ENCODE results near the gene EFNA5. TPM values are rescaled to one million over a fixed set of nuclear protein-coding genes. Genes with fewer than 3 reads are reported as not detected.

EFNA5 gene
- total and polyA plus RNA-seq, 10 of the 15 experiments (the other 5 are each of a cell fraction or from before 2014, with no cell fraction given) = 0.19 to 12.6 (median 3.9) TPM

GRCh38 chr5:107630184-107630583 lies 40.6 kb downstream of the EFNA5 start:
- Histone ChIP-seq H3K36me3 (ENCODE audit: control insufficient read depth in 2 of 2, insufficient read depth in 2 of 2, low read length in 1 of 2) (no peaks in the 10 kb centered on the region), H3K4me3 (no peak overlapping the region), H3K27ac (ENCODE audit: control insufficient read depth, insufficient read depth) (no peak overlapping the region), H3K9me3 (replicated peaks; ENCODE audit: control insufficient read depth, insufficient read depth, low read length) (no peaks in the 10 kb centered on the region; the same call in 1 of the 3 replicates), H3K79me2 (ENCODE audit: control insufficient read depth, insufficient read depth, low read length) (peaks cover 4% of the 10 kb centered on the region), H3K9ac (ENCODE audit: control insufficient read depth, insufficient read depth, low read length) (no peak overlapping the region), H4K20me1 (ENCODE audit: control insufficient read depth, insufficient read depth) (no peaks in the 10 kb centered on the region), H3K4me1 (ENCODE audit: control insufficient read depth, insufficient read depth, low read length) (no peaks in the 10 kb centered on the region), H3K4me2 (ENCODE audit: control insufficient read depth, insufficient read depth) (no peak overlapping the region), H3K27me3 (replicated peaks in 1 of 2; ENCODE audit: control insufficient read depth in 2 of 2, insufficient read depth in 2 of 2, low read length in 1 of 2) (no peaks in the 10 kb centered on the region), H2AFZ (ENCODE audit: control insufficient read depth, low read depth, low read length) (no peak overlapping the region)
- DNase-seq (ENCODE audit: low read depth, low spot score) (no peak), FAIRE-seq (no peak), ATAC-seq (peak; percentile 43; the same call in 2 of the 3 replicates)
- ChIA-PET SMC1A (ENCODE audit: uncharacterized antibody, unreplicated experiment) (interaction anchor here (0.6 to 1.8 kb wide), 10 partner anchors 10 to 575 kb away, joined by 3 to 6 read pairs (median 4); no protein-coding TSS in a partner anchor), CTCF (interaction anchor here (0.6 to 1.1 kb wide), 6 partner anchors 10 to 54 kb away, joined by 3 to 5 read pairs (median 4); no protein-coding TSS in a partner anchor), POLR2A (interaction anchor here (1.0 to 1.6 kb wide), 5 partner anchors 8 to 35 kb away, joined by 3 to 4 read pairs (median 3); no protein-coding TSS in a partner anchor), RAD21 (ENCODE audit: unreplicated experiment) (interaction anchor here (0.8 to 1.0 kb wide), 2 partner anchors 9 to 10 kb away, joined by 3 to 4 read pairs; no protein-coding TSS in a partner anchor)
- 92% methylated on average over 2 of the region's 2 CpGs for WGBS (ENCODE audit: insufficient coverage, insufficient replicate concordance, low lambda C conversion rate, missing lambda C conversion rate)
- in situ Hi-C loops (cut with MboI) = no loop called here
- BruUV-seq (replicated peaks) = no TSS peak
- no peak for TF ChIP-seq BCL11A (IDR thresholded peaks at IDR 0.05; ENCODE audit: low read depth, low read length)
- TF ChIP-seq NFIC (IDR thresholded peaks at IDR 0.05; ENCODE audit: low read depth, low read length) = no peak
- TF ChIP-seq SPI1 (IDR thresholded peaks at IDR 0.05; ENCODE audit: borderline replicate concordance, insufficient read depth, low read depth, low read length) = no peak
- TF ChIP-seq WRNIP1 (IDR thresholded peaks at IDR 0.05; ENCODE audit: borderline replicate concordance, low read depth, low read length) = no peak
- no peak for TF ChIP-seq NKRF (conservative IDR thresholded peaks at IDR 0.05)
- TF ChIP-seq RBBP5 (conservative IDR thresholded peaks at IDR 0.05) = no peak
- no peak for TF ChIP-seq JUNB (IDR thresholded peaks at IDR 0.05)
- TF ChIP-seq, protein P1, sequence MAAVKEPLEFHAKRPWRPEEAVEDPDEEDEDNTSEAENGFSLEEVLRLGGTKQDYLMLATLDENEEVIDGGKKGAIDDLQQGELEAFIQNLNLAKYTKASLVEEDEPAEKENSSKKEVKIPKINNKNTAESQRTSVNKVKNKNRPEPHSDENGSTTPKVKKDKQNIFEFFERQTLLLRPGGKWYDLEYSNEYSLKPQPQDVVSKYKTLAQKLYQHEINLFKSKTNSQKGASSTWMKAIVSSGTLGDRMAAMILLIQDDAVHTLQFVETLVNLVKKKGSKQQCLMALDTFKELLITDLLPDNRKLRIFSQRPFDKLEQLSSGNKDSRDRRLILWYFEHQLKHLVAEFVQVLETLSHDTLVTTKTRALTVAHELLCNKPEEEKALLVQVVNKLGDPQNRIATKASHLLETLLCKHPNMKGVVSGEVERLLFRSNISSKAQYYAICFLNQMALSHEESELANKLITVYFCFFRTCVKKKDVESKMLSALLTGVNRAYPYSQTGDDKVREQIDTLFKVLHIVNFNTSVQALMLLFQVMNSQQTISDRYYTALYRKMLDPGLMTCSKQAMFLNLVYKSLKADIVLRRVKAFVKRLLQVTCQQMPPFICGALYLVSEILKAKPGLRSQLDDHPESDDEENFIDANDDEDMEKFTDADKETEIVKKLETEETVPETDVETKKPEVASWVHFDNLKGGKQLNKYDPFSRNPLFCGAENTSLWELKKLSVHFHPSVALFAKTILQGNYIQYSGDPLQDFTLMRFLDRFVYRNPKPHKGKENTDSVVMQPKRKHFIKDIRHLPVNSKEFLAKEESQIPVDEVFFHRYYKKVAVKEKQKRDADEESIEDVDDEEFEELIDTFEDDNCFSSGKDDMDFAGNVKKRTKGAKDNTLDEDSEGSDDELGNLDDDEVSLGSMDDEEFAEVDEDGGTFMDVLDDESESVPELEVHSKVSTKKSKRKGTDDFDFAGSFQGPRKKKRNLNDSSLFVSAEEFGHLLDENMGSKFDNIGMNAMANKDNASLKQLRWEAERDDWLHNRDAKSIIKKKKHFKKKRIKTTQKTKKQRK (IDR thresholded peaks at IDR 0.05; ENCODE audit: low read depth, low read length) = no peak
- no peak for TF ChIP-seq ZSCAN29 (IDR thresholded peaks at IDR 0.05)
- no peak for TF ChIP-seq HDAC6 (IDR thresholded peaks at IDR 0.05; ENCODE audit: unreplicated experiment)
- TF ChIP-seq BMI1 (IDR thresholded peaks at IDR 0.05; ENCODE audit: borderline replicate concordance) = no peak
- TF ChIP-seq MTA2 (IDR thresholded peaks at IDR 0.05; ENCODE audit: low read depth) = no peak
- TF ChIP-seq BACH1 (IDR thresholded peaks at IDR 0.05; ENCODE audit: borderline replicate concordance) = no peak
- intact Hi-C loops (cut with micrococcal nuclease; ENCODE audit: unreplicated experiment) = no loop called here
